Hypothalamus (tissue), 51 donors: ENCODE data around the gene TSPAN15.

Source experiments
- DNase-seq, 51 donors: peaks; one replicate each; lab custom pipeline; 2025; lab: John Stamatoyannopoulos, UW

TSPAN15 gene

GRCh38 chr10:69416695-69417094 lies 34.6 kb upstream of the TSPAN15 start, which contains the start of gene TACR2:
Gene TACR2, minus strand, starts transcription at chr10:69416918. Its CDS starts 595 bp downstream, at chr10:69416323.
- peak in 3 of 51 donors; percentile 13 to 51 (median 19) for DNase-seq

GRCh38 chr10:69417542-69417941 lies 33.7 kb upstream of the TSPAN15 start:
- no peak for DNase-seq

- DNase-seq, result no peak
Measured at GRCh38 chr10:69418052-69418752, 33.1 kb upstream of the TSPAN15 start.

GRCh38 chr10:69419096-69419743 lies 32.0 kb upstream of the TSPAN15 start:
- DNase-seq, result no peak

GRCh38 chr10:69419744-69420126 lies 31.5 kb upstream of the TSPAN15 start:
- DNase-seq, result no peak

GRCh38 chr10:69421611-69422308 lies 29.5 kb upstream of the TSPAN15 start:
- DNase-seq, result no peak

GRCh38 chr10:69422676-69423075 lies 28.6 kb upstream of the TSPAN15 start:
- DNase-seq, result no peak

- DNase-seq, result no peak
Measured at GRCh38 chr10:69425041-69425440, 26.2 kb upstream of the TSPAN15 start.

- no peak for DNase-seq
Measured at GRCh38 chr10:69425511-69426298, 25.6 kb upstream of the TSPAN15 start.

GRCh38 chr10:69426376-69426727 lies 24.9 kb upstream of the TSPAN15 start:
- DNase-seq, result no peak

GRCh38 chr10:69428165-69428564 lies 23.1 kb upstream of the TSPAN15 start:
- no peak for DNase-seq

- no peak for DNase-seq
Measured at GRCh38 chr10:69434169-69434568, 17.1 kb upstream of the TSPAN15 start.

- DNase-seq, result no peak
Measured at GRCh38 chr10:69434926-69435325, 16.3 kb upstream of the TSPAN15 start.

- DNase-seq, result no peak
Measured at GRCh38 chr10:69435966-69436520, 15.2 kb upstream of the TSPAN15 start.

- no peak for DNase-seq
Measured at GRCh38 chr10:69437321-69438259, 13.7 kb upstream of the TSPAN15 start.

GRCh38 chr10:69438536-69439349 lies 12.5 kb upstream of the TSPAN15 start:
- DNase-seq, result no peak

GRCh38 chr10:69439350-69439739 lies 11.9 kb upstream of the TSPAN15 start:
- peak in 20 of 51 donors; percentile 10 to 56 (median 30) for DNase-seq

GRCh38 chr10:69439813-69440506 lies 11.3 kb upstream of the TSPAN15 start:
- no peak for DNase-seq
